Adrenal gland (tissue), 5 donors: ENCODE data around the gene PDCD4.

Experiments used
- POLR2A ChIP-seq, 2 donors: fragments of 450-650 bp; IDR thresholded peaks; one replicate each; pipeline ENCODE4 v1.6.1; 2017; ENCODE audit warnings: antibody characterized with exemption in 2 of 2, mild to moderate bottlenecking in 2 of 2, moderate library complexity in 1 of 2
- TF ChIP-seq, protein P1 (sequence below), 6 experiments: fragments of 450-650 bp in 4 of 6; fragments of 200-600 bp in 2 of 6; sonication (generic) in 1 of 6; IDR thresholded peaks; 1 replicate in 5 of 6; 2 replicates in 1 of 6; pipeline versions ENCODE4 v1.5.1 to v1.8.0; 2016 to 2021; ENCODE audit warnings: antibody characterized with exemption in 6 of 6, mild to moderate bottlenecking in 2 of 6, moderate library complexity in 1 of 6
- donor health status: DM: no; HTN: no; CAD: no.

DNA sequence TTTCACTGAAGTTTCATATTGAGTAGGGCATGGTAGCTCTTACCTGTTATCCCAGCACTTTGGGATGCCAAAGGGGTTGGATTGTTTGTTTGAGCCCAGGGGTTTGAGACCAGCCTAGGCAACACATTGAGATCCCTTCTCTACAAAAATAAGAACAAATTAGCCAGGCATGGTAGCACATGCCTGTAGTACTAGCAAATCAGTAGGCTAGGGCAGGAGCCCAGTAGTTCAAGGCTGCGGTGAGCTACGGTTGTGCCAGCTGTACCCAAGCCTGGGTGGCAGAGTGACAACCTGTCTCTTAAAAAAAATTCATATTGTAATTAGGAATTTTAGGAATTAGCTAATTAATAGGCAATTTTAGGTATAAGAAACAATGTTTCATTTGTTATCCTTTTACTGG lies 29.3 kb downstream of the PDCD4 start:
- TF ChIP-seq, protein P1, sequence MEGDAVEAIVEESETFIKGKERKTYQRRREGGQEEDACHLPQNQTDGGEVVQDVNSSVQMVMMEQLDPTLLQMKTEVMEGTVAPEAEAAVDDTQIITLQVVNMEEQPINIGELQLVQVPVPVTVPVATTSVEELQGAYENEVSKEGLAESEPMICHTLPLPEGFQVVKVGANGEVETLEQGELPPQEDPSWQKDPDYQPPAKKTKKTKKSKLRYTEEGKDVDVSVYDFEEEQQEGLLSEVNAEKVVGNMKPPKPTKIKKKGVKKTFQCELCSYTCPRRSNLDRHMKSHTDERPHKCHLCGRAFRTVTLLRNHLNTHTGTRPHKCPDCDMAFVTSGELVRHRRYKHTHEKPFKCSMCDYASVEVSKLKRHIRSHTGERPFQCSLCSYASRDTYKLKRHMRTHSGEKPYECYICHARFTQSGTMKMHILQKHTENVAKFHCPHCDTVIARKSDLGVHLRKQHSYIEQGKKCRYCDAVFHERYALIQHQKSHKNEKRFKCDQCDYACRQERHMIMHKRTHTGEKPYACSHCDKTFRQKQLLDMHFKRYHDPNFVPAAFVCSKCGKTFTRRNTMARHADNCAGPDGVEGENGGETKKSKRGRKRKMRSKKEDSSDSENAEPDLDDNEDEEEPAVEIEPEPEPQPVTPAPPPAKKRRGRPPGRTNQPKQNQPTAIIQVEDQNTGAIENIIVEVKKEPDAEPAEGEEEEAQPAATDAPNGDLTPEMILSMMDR (IDR thresholded peaks at IDR 0.05) = no peak
- TF ChIP-seq POLR2A (IDR thresholded peaks at IDR 0.05) = no peak
